K562 (cell line): ENCODE data around the gene MBOAT7.

Experiments used
- ATF2 ChIP-seq: sonication (generic); formaldehyde crosslinking; IDR thresholded peaks from 2 replicates; pipeline ENCODE4 v1.8.1; 2022; ENCODE audit warnings: missing genetic modification reagents
- ESRRB ChIP-seq: fragments of 250-450 bp; sonication (Bioruptor Pico); IDR thresholded peaks from 2 replicates; pipeline ENCODE4 v1.5.0; 2020; ENCODE audit warnings: mild to moderate bottlenecking, moderate library complexity, borderline replicate concordance
- POLR2AphosphoS5 ChIP-seq: IDR thresholded peaks from 2 replicates; pipeline ENCODE4 v1.6.1; 2011; ENCODE audit warnings: mild to moderate bottlenecking, low read depth, low read length, moderate library complexity; ENCODE audit not compliant: control insufficient read depth, insufficient read depth
- SMAD3 ChIP-seq: fragments of 450-650 bp; formaldehyde crosslinking; conservative IDR thresholded peaks from 2 replicates; pipeline ENCODE4 v1.4.0; 2020; ENCODE audit warnings: mild to moderate bottlenecking

- TF ChIP-seq SMAD3 (CRISPR knock-in tag) (no peak), ATF2 (CRISPR knock-in tag) (no peak), POLR2AphosphoS5 (peak; percentile 39; the same call in 1 of the 2 replicates), ESRRB (CRISPR knock-in tag) (no peak)
These were observed 539 bp upstream of the MBOAT7 start for GRCh38 chr19:54189735-54190502.
